GM19035 (cell line): ENCODE data around the gene SPEF2.
"Not testable (repeated sequence)": the region's sequence is repeated elsewhere in the genome, so short reads cannot be mapped to it uniquely, and the experiment has no call there.

Experiments used
- ATAC-seq: cut with Tn5 transposase; IDR thresholded peaks from one replicate; pipeline ENCODE4 v1.9.1; 2021; ENCODE audit not compliant: unreplicated experiment

The SPEF2 gene

DNA sequence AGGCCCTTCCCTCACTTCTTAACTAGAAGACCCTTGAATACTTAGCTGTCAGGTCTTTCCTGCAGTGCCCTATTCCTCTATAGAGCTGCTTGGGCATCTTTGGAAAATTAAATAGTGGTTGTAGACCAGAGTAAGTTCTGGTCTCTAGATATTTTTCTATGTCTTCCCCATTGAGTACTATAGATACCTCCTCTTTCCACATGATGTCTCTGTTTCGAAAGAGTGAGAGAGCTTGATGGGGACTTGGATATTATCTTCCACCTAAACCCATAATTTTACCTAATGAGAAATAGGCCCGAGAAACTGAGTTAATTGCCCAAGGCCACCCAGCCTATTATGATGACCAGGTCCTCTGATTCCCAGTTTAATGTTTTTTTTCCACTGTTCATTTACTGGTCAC is 40.2 kb downstream of the SPEF2 start:
- no peak for ATAC-seq

DNA sequence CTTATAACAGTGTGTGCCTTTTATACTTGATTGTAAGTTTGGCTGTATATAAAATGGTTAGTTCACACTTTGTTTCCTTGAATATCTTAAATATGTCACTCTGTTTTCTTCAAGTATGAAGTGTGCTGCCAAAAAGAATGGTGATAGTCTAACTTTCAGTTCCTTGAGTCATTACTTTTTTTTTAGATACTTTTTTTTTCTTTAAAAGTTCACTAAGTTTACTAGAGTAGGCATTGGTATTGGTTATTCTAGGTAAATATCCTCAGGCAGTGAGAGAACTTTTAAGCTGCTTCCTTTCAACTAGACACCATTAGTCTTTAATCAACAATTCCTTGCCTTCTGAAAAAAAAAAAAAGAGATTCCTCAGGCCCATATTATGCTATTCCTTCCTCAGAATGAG is 41.9 kb downstream of the SPEF2 start:
- ATAC-seq = no peak

DNA sequence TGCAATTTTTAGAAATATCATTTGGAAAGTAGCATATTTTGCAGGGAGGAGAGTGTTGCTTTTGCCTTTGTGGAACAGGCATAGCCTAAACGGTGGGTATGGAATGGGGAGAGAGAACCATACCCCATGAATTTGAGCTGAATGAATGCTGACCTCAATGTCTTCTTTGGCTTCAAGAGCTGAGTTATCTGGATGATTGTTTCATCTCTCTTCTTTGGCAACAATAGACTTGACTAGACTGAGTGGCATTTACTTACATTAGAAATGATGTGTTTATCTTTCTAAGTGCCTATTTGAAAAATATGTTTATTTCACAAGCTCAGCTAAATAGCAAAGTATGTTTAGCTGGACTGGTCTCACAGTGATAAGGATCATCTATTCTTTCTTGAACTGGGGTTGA is 42.8 kb downstream of the SPEF2 start:
- ATAC-seq = no peak

DNA sequence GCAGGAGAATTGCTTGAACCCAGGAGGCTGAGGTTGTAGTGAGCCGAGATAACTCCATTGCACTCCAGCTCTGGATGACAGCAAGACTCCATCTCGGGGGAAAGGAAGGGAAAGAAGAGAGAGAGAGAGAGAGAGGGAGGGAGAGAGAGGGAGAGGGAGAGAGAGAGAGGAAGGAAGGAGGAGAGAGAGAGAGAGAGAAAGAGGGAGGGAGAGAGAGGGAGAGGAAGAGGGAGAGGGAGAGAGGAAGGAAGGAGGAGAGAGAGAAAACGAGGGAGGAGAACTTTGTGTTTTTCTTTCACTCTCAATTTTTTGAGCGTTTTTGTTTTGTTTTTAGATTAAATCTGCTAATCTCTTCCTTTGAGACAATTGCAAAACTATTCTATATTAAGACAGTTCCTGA is 46.9 kb downstream of the SPEF2 start:
- ATAC-seq = no peak

DNA sequence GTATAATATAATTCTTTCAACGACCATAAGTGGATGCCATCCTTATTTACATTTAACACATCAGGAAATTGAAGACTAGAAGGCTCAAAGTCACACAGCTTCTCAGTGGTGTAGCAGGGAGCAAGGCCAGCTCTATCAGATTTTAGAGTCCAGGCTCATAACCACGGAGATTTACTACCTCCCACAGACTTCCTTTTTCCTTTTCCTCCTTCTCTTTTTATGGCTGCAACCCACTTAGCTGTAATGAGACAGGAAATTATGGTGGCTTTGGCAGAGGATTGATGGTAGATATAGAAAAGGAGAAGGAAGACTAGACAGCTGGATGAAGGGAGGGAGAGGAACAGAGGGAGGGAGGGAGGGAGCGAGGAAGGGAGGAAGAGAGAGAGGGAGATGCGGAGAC is 47.4 kb downstream of the SPEF2 start:
- no peak for ATAC-seq

DNA sequence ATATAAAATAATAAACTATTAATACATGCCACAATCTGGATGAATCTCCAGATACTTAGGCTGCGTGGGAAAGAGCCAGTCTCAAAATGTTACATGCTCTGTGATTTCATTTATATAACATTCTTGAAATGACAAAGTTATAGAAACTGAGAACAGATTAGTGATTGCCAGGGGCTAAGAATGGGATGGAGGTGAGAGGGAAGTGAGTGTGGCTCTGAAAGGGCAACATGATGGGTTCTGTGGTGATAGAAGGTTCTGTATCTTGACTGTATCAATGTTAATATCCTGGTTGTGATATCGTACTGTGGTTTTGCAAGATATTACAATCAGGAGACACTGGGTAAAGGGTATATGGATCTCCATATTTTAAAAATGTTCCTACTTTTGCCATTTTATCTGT is 50.7 kb downstream of the SPEF2 start:
- ATAC-seq = no peak

DNA sequence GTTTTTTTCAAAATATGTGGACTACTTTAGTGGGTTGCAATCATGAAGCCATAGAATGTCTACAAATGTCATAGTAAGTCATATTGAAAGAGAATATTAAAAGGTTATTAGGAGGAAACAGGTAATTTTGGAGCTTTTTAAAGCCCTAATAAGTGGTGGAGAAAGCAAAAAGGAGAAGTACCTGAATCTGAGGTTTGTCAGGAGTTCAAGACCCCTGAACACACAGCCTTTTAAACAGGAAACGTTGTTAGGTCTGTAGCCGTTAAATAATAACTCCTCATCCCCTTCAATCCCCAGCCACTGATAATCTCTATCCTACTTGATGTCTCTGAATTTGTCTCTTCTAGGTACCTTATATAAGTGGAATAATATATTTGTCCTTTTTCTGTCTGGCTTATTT is 51.1 kb downstream of the SPEF2 start:
- no peak for ATAC-seq

DNA sequence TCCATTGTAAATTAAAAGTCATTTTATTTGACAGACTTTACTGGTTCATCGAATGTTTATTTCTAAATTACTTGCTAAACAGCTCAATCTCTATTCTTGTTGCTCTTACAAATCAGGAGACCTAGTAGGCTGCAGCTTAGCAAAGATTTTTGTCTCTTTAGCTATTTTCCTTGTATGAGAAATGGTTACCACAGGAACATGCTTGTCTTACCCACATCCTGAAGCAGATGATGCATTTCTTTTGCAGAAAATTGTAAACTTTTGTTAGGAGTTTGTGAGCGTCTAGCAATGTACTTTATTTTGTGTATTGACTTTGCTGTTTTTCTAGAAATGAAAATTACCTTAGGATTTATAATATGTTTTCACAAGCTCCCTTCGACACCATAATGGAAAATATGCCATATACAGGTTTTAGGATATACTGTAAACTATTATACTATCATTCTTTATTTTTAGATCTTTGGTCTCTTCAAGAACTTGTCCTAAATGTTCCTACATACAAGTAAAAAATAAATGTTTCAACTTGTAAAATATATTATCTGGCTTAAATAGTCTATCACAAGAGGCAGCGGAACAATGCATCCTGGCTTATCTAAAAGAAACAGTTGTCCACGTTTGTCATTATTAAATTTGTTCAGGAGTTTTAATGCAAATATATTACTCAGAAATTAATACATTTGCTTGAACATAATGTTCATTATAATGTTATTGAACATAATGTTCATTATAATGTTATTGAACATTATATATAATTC is 54.1 kb downstream of the SPEF2 start:
- no peak for ATAC-seq

DNA sequence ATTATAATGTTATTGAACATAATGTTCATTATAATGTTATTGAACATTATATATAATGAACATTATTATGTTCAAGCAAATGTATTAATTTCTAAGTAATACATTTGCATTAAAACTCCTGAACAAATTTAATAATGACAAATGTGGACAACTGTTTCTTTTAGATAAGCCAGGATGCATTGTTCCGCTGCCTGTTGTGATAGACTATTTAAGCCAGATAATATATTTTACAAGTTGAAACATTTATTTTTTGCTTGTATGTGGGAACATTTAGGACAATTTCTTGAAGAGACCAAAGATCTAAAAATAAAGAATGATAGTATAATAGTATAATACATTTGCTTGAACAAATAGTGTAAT is 54.6 kb downstream of the SPEF2 start:
- ATAC-seq = not testable (repeated sequence)

DNA sequence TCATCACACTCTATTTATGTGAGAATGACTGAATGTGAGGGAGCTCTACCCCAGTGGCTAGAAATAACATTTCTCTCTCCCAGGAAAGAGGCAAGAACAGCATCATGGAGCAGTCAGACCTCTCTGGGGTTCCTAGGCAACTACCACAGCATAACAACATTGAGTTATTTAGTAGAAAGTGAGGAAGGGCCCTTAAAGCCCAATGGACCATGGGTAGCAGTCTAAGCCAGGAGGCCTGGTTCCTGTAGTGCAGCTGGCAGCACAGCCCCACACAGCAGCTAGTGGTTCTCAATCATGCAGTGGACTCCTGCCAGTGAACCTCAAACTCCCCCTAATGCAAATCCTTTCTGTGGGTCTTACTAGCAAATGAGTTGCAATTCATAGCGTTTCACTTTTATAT is 55.3 kb downstream of the SPEF2 start:
- no peak for ATAC-seq

DNA sequence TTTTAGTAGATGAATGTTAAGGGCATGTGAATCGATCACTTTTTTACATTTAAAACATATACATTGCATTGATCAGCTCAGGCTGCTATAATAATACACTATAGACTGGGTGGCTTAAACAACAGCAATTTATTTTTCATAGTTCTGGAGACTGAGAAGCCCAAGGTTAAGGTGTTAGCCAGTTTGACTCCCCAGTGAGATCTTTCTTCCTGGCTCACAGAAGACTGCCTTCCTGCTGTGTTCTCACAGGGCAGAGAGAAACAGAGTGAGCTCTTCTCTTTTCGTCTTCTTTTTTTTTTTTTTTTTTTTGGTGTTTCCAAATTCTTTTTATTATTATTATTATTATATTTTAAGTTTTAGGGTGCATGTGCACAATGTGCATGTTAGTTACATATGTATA is 56.4 kb downstream of the SPEF2 start:
- ATAC-seq = no peak

DNA sequence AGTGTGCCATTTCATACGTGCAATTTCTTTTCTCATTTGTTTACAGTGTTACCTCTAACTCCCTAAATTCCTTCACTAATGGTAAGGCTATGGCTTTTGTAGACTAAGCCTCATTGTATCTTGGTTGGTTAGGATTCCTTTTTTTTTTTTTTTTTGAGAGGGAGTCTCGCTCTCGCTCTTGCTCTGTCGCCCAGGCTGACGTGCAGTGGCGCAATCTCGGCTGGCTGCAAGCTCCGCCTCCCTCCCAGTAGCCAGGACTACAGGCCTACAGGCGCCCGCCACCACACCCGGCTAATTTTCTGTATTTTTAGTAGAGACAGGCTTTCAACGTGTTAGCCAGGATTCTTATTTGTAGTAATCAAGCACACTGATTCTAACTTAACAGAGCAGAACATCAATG is 57.7 kb downstream of the SPEF2 start:
- no peak for ATAC-seq

DNA sequence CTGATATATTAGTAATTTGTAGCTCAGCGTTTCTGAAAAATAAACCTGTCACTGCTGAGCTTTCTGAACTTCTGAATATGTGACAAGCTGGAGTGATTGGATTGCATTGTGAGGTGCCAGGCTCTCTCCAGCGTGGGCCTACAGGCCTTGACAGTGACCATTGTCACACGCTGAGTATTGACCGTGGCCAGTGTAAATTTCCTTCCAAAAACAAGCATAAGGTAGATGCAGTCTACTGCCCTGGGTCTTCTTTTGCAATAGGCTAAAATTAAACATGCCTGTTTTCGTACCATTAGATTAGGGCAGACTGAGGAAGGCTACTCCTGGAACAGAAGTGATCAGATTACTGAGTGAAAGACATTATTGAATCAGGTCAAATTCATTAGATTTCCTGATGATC is 60.2 kb downstream of the SPEF2 start:
- no peak for ATAC-seq

DNA sequence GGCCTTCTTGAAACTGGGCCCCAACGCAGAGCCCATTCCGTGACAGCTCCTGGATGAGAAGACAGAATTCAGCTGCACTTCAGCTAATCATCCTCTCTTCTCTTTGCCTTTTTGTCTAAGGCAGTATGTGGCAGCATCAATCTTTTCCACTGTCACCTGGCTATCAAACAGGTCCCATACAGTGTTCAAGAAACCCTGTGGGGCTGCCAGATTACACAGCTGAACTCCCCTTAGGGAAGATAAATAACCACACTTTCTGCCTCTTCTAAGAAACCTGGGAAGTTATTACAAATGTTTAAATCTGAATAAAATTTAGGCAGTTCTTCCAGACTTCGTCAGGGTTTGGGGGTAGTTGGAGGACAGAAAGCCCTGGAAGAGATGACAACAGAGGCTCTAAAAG is 61.0 kb downstream of the SPEF2 start:
- ATAC-seq = no peak

DNA sequence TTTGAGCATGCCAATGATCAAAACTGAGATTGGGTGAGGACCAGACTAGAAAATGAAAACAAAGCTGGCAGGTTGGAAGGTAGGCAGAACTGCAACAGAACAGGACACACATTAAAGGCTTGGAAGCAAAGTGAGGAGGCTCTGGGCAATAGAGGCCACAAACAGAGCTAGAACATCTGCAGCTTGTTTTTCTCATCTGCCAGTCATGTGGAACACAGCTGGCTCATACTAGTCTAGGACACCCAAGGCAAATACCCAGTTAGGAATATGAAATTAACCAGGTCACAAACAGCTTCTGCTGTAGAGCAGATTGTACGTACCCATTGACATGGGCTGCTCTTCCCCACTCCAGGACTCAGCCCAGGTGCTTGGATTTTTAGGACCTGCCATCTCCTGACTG is 61.7 kb downstream of the SPEF2 start:
- no peak for ATAC-seq

DNA sequence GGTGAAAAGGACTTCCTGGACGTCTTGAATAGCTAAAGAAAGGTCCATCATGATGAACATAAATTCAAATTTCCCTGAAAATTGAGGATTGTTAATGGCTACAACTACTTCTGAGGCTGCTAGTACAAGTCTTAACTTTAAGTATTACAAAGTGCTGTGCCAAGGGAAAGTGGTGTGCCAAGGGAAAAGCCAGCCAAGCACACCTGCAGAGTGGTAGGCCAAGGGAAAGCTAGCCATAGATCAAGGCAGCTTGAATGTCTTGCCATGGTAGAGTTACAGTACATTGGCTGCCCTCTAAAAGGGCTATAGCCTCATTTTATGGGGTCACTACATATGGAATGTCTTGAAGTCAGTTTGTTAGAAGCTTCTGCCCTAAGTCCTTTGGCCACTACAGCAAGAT is 64.2 kb downstream of the SPEF2 start:
- ATAC-seq = no peak

DNA sequence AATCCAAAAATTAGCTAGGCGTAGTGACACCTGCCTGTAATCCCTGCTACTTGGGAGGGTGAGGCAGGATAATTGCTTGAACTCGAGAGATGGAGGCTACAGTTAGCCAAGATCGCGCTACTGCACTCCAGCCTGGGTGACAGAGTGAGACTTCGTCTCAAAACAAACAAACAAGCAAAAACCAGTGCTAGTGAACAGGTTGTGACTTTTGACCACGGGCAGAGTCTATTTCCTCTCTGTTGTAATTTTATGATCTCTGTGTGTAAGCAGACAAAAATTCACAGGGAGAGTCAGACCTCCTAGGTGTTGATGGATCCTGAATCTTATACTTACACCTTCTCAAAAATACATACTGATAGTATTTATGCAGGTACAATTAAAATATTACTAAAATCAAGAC is 65.8 kb downstream of the SPEF2 start:
- no peak for ATAC-seq

DNA sequence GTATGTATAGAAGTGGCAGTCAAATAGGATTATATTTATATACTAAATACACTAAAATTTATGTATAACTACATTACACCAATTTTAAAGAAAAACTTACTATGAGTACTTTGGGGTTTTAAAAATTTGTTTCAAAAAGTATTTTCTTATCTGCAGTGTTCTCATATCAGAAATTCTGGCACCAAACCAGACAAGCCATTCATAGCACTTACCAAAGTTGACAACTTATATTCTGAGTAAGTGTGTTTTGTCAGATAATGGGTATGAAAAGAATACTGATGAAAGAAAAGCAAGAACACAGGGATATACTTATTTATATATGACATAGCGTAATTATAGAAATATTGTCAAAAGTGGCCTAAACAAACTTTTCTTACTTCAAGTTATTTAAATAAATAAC is 67.5 kb downstream of the SPEF2 start:
- ATAC-seq = no peak

DNA sequence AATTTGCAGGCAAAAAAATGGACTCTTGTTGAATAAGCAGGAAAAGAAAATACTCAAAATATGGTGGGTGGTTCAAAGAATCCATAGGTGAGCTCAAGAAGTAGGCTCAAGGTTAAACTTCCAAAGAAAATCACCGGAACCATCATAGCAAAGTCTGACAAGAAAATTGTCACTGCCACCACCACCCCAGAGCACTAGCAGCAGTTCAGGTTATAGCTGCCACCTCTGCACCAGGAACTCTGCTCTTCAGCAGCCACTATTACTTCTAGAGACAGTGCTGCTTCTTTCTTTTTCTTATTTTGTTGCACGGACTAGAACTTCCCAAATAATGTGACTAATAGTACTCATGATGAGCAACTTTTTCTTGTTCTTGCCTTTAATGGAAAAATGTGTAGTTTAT is 70.3 kb downstream of the SPEF2 start:
- ATAC-seq = no peak

DNA sequence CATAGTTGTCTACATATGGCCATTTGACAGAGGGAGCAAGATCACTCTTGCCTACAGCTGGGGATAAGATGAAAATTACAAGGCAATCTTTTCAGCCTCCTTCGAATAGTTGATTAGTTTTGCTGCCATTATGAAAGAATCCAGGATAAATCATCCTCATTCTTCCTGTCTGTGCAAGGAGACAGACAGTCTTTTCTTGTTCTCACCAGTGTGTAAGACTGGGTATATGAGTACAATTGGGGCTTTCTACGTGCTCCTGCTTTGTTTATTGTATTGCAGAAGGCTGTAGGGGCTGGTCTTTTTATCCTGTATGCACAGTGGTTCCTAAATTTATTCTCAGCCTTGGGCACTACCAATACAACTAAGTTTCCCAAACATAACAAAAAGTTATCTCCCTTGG is 76.8 kb downstream of the SPEF2 start:
- ATAC-seq = no peak

DNA sequence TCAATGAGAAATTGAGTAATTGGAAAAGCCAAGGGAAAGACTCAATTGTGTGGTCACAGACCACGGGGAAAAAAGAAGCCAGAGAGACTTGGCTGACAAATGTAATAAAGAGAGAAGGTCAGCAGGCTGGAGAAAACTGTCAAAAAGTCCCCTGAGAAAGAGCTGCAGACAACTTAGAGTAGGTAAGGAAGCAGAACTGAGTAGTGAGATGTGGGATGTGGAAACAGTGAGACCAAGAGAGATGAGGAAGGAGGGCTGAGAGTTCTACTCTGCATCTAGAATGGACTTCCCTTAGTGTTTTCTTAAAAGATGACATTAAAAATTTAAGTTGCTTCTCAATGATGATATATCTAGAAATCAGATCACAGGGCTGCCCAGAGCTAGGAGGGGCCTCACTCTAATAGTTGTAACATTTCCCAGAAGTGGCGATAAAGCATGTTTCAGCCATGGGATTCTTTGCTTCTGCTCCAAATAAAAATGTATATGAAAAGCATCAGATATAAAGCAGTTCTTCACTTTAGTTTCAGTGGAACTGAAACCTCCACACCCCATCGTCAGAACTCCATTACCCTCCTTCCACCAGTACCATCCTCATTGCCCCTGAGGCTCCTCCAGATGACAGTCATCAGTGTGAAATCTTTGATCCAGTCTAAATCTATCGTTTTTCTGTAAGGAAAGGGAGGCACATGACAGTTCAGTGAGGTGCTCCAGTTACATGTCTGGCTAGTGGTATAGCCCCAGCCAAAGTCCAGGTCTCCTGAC is 80.6 kb downstream of the SPEF2 start:
- no peak for ATAC-seq

DNA sequence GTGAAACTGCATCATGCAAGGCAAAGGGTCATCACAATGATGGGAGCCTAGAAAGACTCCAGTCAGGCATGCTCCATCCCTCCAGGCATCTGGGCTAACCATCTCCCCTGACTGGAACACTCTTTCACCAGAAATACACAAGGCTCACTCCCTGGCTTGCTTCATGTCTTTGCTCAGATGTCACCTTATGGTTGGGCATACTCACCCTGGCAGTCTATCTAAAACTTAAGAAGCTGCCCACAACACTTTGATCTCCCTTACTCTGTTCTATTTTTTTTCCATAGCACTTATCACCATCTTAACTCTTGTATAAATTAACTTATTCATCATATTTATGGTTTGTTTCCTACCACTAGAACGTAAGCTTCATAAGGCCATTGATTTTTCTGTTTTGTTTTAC is 90.0 kb downstream of the SPEF2 start:
- no peak for ATAC-seq

DNA sequence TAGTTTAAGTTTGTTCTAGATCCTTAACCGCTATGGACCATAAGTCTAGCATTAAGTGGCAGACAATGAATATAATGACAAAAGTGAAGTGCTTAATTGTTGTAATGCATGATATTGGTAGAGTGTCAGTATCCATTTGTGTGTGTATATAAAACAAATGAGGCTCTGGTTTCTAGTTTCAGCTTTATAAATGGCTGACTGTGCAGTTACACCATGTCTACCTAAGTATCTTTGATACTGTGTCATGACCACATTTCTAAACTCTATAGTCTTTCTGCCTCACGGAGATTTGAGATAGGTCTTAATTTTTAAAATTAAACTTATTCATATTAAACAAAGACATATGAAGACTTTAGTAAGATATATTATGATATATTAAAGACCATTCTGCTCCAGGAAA is 92.0 kb downstream of the SPEF2 start:
- no peak for ATAC-seq
